K562 (cell line): ENCODE measurements around the gene ZBTB20. TPM values are rescaled to one million over a fixed set of nuclear protein-coding genes. Genes with fewer than 3 reads are reported as not detected.

Source experiments
- ATAC-seq: fragments of 200-7000 bp; cut with Tn5 transposase; 3 replicates; pipeline ENCODE4 v1.9.1; 2020; ENCODE audit warnings: moderate library complexity
- BruUV-seq: library from RNA; stranded (reverse); fragments of 400-500 nt; replicated peaks from 2 replicates; lab custom pipeline; 2021; lab: Mats Ljungman, UMichigan
- CTCF ChIA-PET: fragments of 300-600 bp; formaldehyde crosslinking; extraction: SDS; loops from one replicate; lab custom pipeline; 2021; ENCODE audit warnings: low intra/inter-chr PET ratio; lab: Yijun Ruan, JAX
- POLR2A ChIA-PET: fragments of 300-600, 350-650 bp; sonication (Branson Sonifier 250); formaldehyde crosslinking; extraction: SDS; loops from one replicate; lab custom pipeline; 2021; ENCODE audit warnings: antibody characterized with exemption, inconsistent platforms; lab: Yijun Ruan, JAX
- DNase-seq, 4 experiments: peaks; one replicate each; pipeline versions ENCODE4 v3.0.0 to v3.0.0-alpha.2; 2011 to 2018; ENCODE audit warnings: low spot score in 3 of 4, mixed read lengths in 3 of 4; ENCODE audit errors: extremely low read depth in 1 of 4
- FAIRE-seq: peaks from 2 replicates; lab custom pipeline; 2011; peaks lifted over from hg19 to GRCh38; lab: Jason Lieb, UNC
- H2AFZ ChIP-seq: 2 replicates; pipeline ENCODE4 v1.6.0; 2011; ENCODE audit warnings: low read depth, low read length, control low read depth, inconsistent platforms
- H3K27ac ChIP-seq: fragments of 200-600 bp; 3 replicates; pipeline ENCODE4 v1.8.0; 2011; ENCODE audit warnings: low read depth, mild to moderate bottlenecking, control low read depth, inconsistent platforms, low read length, moderate library complexity, mixed read lengths; ENCODE audit errors: extremely low read depth
- H3K27me3 ChIP-seq, 2 experiments: fragments of 300-600 bp in 1 of 2; 2 replicates in 1 of 2; 3 replicates in 1 of 2; pipeline versions ENCODE4 v1.6.0 to v1.8.0; 2011; ENCODE audit warnings: inconsistent platforms in 2 of 2, low read length in 2 of 2, mild to moderate bottlenecking in 1 of 2, mixed read lengths in 1 of 2, moderate library complexity in 1 of 2; ENCODE audit not compliant: control insufficient read depth in 2 of 2, insufficient read depth in 2 of 2
- H3K36me3 ChIP-seq: fragments of 300-600 bp; 3 replicates; pipeline ENCODE4 v1.8.0; 2011; ENCODE audit warnings: mild to moderate bottlenecking, low read length, inconsistent platforms; ENCODE audit not compliant: control insufficient read depth, insufficient read depth
- H3K4me1 ChIP-seq, 2 experiments: fragments of 200-600 bp in 1 of 2; replicated peaks in 1 of 2; 2 replicates in 1 of 2; 3 replicates in 1 of 2; pipeline versions ENCODE4 v1.5.1 to v1.8.0; 2011; ENCODE audit warnings: inconsistent platforms in 2 of 2, low read length in 2 of 2, mild to moderate bottlenecking in 1 of 2, mixed read lengths in 1 of 2, moderate library complexity in 1 of 2; ENCODE audit not compliant: control insufficient read depth in 2 of 2, insufficient read depth in 2 of 2
- H3K4me2 ChIP-seq: 2 replicates; pipeline ENCODE4 v1.6.1; 2011; ENCODE audit warnings: low read length, control low read depth, inconsistent platforms, mixed read lengths; ENCODE audit not compliant: insufficient read depth
- H3K4me3 ChIP-seq: fragments of 200-600 bp; sonication (generic), shearing (Covaris generic); 2 replicates; pipeline ENCODE4 v1.5.1; 2016; ENCODE audit warnings: control low read depth, inconsistent platforms
- H3K79me2 ChIP-seq: fragments of 200-600 bp; 3 replicates; pipeline ENCODE4 v1.8.0; 2011; ENCODE audit warnings: low read length, inconsistent platforms; ENCODE audit not compliant: control insufficient read depth, insufficient read depth
- H3K9ac ChIP-seq, 2 experiments: 2 replicates each; pipeline versions ENCODE4 v1.6.0 to v1.6.1; 2011; ENCODE audit warnings: low read depth in 2 of 2, low read length in 2 of 2, control low read depth in 1 of 2, inconsistent platforms in 1 of 2, mild to moderate bottlenecking in 1 of 2, mixed read lengths in 1 of 2; ENCODE audit not compliant: insufficient read depth in 1 of 2
- H3K9me1 ChIP-seq: one replicate; pipeline ENCODE4 v1.6.0; 2011; ENCODE audit warnings: inconsistent platforms, mild to moderate bottlenecking, low read length, moderate library complexity; ENCODE audit not compliant: control insufficient read depth, insufficient read depth
- H3K9me3 ChIP-seq: replicated peaks from 2 replicates; pipeline ENCODE4 v1.5.1; 2011; ENCODE audit warnings: low read depth, low read length, inconsistent platforms; ENCODE audit not compliant: control insufficient read depth, insufficient read depth
- H4K20me1 ChIP-seq: replicated peaks from 2 replicates; pipeline ENCODE4 v1.6.1; 2011; ENCODE audit warnings: low read length, inconsistent platforms, mixed read lengths; ENCODE audit not compliant: control insufficient read depth, insufficient read depth
- BCOR ChIP-seq: fragments of 450-650 bp; IDR thresholded peaks from 2 replicates; pipeline ENCODE4 v1.6.1; 2016
- FOXO4 ChIP-seq: fragments of 450-650 bp; formaldehyde crosslinking; IDR thresholded peaks from 2 replicates; pipeline ENCODE4 v1.4.0; 2020; ENCODE audit warnings: mild to moderate bottlenecking, moderate library complexity
- IRF2 ChIP-seq: sonication (generic); formaldehyde crosslinking; IDR thresholded peaks from 2 replicates; pipeline ENCODE4 v1.8.1; 2022; ENCODE audit warnings: mild to moderate bottlenecking, missing genetic modification reagents
- NR0B1 ChIP-seq: fragments of 450-650 bp; IDR thresholded peaks from one replicate; pipeline ENCODE4 v1.6.1; 2018; ENCODE audit warnings: mild to moderate bottlenecking, moderate library complexity; ENCODE audit not compliant: partially characterized antibody
- NR3C1 ChIP-seq: sonication (generic); formaldehyde crosslinking; IDR thresholded peaks from 2 replicates; pipeline ENCODE4 v1.8.1; 2022; ENCODE audit warnings: missing genetic modification reagents
- PHB ChIP-seq: fragments of 250-450 bp; sonication (Bioruptor Pico); IDR thresholded peaks from 2 replicates; pipeline ENCODE4 v1.5.0; 2021
- SIN3A ChIP-seq, 2 experiments: fragments of 150-350 bp in 1 of 2; IDR thresholded peaks; 2 replicates each; pipeline ENCODE4 v1.6.1; 2011 to 2016; ENCODE audit warnings: borderline replicate concordance in 2 of 2, low read depth in 2 of 2, low read length in 2 of 2, mild to moderate bottlenecking in 2 of 2, moderate library complexity in 2 of 2; ENCODE audit not compliant: control insufficient read depth in 1 of 2
- STAG1 ChIP-seq: sonication (generic); formaldehyde crosslinking; IDR thresholded peaks from 2 replicates; pipeline ENCODE4 v1.5.0; 2020; ENCODE audit warnings: missing genetic modification reagents, borderline replicate concordance
- TAF9B ChIP-seq: fragments of 450-650 bp; IDR thresholded peaks from 2 replicates; pipeline ENCODE4 v1.6.1; 2018; ENCODE audit warnings: mild to moderate bottlenecking; ENCODE audit not compliant: partially characterized antibody
- ZNF12 ChIP-seq: sonication (generic); formaldehyde crosslinking; IDR thresholded peaks from 2 replicates; pipeline ENCODE4 v1.4.0; 2020; ENCODE audit warnings: mild to moderate bottlenecking, missing genetic modification reagents
- ZNF444 ChIP-seq: fragments of 250-450 bp; sonication (Bioruptor Pico); IDR thresholded peaks from 2 replicates; pipeline ENCODE4 v1.4.0; 2020; ENCODE audit warnings: mild to moderate bottlenecking, moderate library complexity
- ZNF445 ChIP-seq: fragments of 250-450 bp; sonication (Bioruptor Pico); IDR thresholded peaks from 2 replicates; pipeline ENCODE4 v1.4.0; 2020; ENCODE audit warnings: low read depth, mild to moderate bottlenecking, moderate library complexity
- WGBS: fragments of 100-300 bp; shearing (Covaris generic); methylation state at CpG from one replicate; pipeline ENCODE4 v1.1.6; 2016; ENCODE audit warnings: low coverage, mixed read lengths; ENCODE audit not compliant: insufficient coverage; ENCODE audit errors: missing lambda C conversion rate; 5-methylcytosine and 5-hydroxymethylcytosine counted together
- in situ Hi-C: fragments of 300-500 bp; cut with MboI; formaldehyde crosslinking; loops from 4 replicates; pipeline ENCODE4 v1.15.0; 2018; ENCODE audit warnings: inconsistent platforms, mixed read lengths
- intact Hi-C: fragments of 100-400 bp; cut with micrococcal nuclease; formaldehyde crosslinking; loops from 2 replicates; pipeline ENCODE4 v1.14.2; 2022
- polyA plus RNA-seq, 8 experiments: library from polyadenylated mRNA; depleted of rRNA in 4 of 8; stranded (reverse) in 5 of 8; unstranded in 3 of 8; fragments of >200 nt; fragmentation: Nextera tagmentation in 2 of 8; fragmentation: Illumina TruSeq in 1 of 8; extraction: Ambion mirVana in 2 of 8; extraction: Trizol in 1 of 8; gene quantifications; 2 replicates each; pipeline versions ENCODE4 v1.2.1 to v1.2.3, GENCODE V29; 2011 to 2014; ENCODE audit warnings: inconsistent platforms in 1 of 8, missing spikeins in 1 of 8
- total RNA-seq, 7 experiments: library from RNA; depleted of rRNA in 6 of 7; stranded (reverse); fragments of >200 nt in 6 of 7; fragmentation: Illumina TruSeq in 2 of 7; extraction: Trizol in 2 of 7; gene quantifications; 2 replicates each; pipeline versions ENCODE4 v1.2.1 to v1.2.3, GENCODE V29; 2011 to 2021; ENCODE audit warnings: low replicate concordance in 1 of 7
- TF ChIP-seq, protein P1 (sequence below): sonication (generic); formaldehyde crosslinking; IDR thresholded peaks from 2 replicates; pipeline ENCODE4 v1.8.0; 2022; ENCODE audit warnings: mild to moderate bottlenecking, missing genetic modification reagents

ZBTB20 gene
- total and polyA plus RNA-seq, 9 of the 15 experiments (the other 6 are each of a cell fraction or from before 2014, with no cell fraction given), result 0.17 to 1.7 (median 0.45) TPM

GRCh38 chr3:114333180-114333922, 813.7 kb downstream of the ZBTB20 start:
- 0% methylated on average over 4 of the region's 4 CpGs for WGBS
- Histone ChIP-seq H3K9me3 (no peaks in the 10 kb centered on the region), H3K79me2 (no peaks in the 10 kb centered on the region), H4K20me1 (no peaks in the 10 kb centered on the region), H3K27me3 (no peaks in the 10 kb centered on the region), H3K4me1 (no peaks in the 10 kb centered on the region), H3K36me3 (no peaks in the 10 kb centered on the region), H3K4me3 (no peak overlapping the region), H3K9me1 (no peaks in the 10 kb centered on the region), H2AFZ (no peak overlapping the region), H3K27ac (no peak overlapping the region), H3K9ac (no peak overlapping the region), H3K4me2 (no peak overlapping the region)
- no peak for FAIRE-seq
- intact Hi-C loops, result no loop called here
- no TSS peak for BruUV-seq
- CTCF ChIA-PET, result no interaction called here
- no peak for ATAC-seq
- no peak for TF ChIP-seq IRF2 (CRISPR knock-in tag)
- TF ChIP-seq FOXO4 (CRISPR knock-in tag), result no peak
- no peak for TF ChIP-seq TAF9B
- TF ChIP-seq BCOR, result no peak
- TF ChIP-seq STAG1, result no peak
- TF ChIP-seq NR0B1, result no peak
- no peak for TF ChIP-seq ZNF444 (CRISPR knock-in tag)
- TF ChIP-seq, protein P1, sequence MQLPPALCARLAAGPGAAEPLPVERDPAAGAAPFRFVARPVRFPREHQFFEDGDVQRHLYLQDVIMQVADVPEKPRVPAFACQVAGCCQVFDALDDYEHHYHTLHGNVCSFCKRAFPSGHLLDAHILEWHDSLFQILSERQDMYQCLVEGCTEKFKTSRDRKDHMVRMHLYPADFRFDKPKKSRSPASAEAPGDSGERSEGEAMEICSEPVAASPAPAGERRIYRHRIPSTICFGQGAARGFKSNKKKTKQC, result no peak
- no peak for TF ChIP-seq NR3C1 (CRISPR knock-in tag)
- no peak for TF ChIP-seq ZNF445
- TF ChIP-seq ZNF12 (CRISPR knock-in tag), result no peak
- no peak for TF ChIP-seq SIN3A (IDR thresholded peaks at IDR 0.05; ENCODE audit: borderline replicate concordance in 2 of 2, control insufficient read depth in 1 of 2, low read depth in 2 of 2, low read length in 2 of 2)
- TF ChIP-seq PHB, result no peak
- POLR2A ChIA-PET, result no interaction called here
- no peak for DNase-seq
- in situ Hi-C loops, result no loop called here
